Measurements from ENCODE around the gene EXD3.
A peak's percentile ranks its signal among the peaks of the same experiment; 100 is the strongest.
"Not testable (repeated sequence)": the region's sequence is repeated elsewhere in the genome, so short reads cannot be mapped to it uniquely, and the experiment has no call there.

EXD3 gene

GRCh38 chr9:137263506-137263905 lies 159.5 kb downstream of the EXD3 start:
- no peak for DNase-seq (ENCODE audit: low read depth)
- no peak for TF ChIP-seq CTCF (IDR thresholded peaks at IDR 0.05; ENCODE audit: low read length, missing control alignments)
- no peak overlapping the region for H3K4me3 ChIP-seq (replicated peaks; ENCODE audit: low read depth, low read length)

DNA sequence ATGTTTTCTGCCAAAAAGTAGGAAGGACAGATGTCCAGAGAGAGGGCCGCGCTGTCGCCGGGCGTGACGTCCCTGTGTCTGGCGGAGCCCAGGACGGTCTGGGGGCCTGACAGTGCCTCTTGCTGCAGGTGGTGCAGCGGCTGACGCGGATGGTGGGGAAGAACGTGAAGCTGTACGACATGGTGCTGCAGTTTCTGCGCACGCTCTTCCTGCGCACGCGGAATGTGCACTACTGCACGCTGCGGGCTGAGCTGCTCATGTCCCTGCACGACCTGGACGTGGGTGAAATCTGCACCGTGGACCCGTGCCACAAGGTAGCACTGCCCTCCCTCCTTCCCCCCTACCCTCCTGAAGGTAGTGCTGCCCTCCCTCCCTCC lies 160.1 kb downstream of the EXD3 start:
- no peak for DNase-seq (ENCODE audit: low read depth)
- no peak for TF ChIP-seq CTCF (IDR thresholded peaks at IDR 0.05; ENCODE audit: low read length, missing control alignments)
- no peak overlapping the region for H3K4me3 ChIP-seq (replicated peaks; ENCODE audit: low read depth, low read length)

DNA sequence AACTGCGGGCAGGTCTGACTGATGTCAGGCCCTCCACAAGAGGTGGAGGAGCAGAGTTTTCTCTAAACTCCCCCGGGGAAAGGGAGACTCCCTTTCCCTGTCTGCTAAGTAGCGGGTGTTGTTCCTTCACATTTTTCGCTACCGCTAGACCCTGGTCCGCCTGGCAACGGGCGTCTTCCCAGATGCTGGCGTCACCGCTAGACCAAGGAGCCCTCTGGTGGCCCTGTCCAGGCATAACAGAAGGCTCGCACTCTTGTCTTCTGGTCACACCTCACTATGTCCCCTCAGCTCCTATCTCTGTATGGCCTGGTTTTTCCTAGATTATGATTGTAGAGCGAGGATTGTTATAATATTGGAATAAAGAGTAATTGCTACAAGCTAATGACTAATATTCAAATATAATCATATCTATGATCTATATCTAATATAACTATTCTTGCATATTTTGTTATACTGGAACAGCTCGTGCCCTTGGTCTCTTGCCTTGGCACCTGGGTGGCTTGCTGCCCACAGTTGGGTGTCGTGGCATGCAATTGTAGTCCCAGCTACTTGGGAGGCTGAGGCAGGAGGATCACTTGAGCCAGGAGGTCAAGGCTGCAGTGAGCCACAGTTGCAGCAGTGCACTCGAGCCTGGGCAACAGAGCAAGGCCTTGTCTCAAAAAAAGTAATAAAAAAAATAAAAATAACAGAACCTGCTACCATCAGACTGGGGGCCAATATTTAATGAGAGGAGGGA lies 160.6 kb downstream of the EXD3 start:
- not testable (repeated sequence) for H3K4me3 ChIP-seq (replicated peaks; ENCODE audit: low read depth, low read length)
- peak; percentile 38 for TF ChIP-seq CTCF (IDR thresholded peaks at IDR 0.05; ENCODE audit: low read length, missing control alignments)
- peak; percentile 62 for DNase-seq (ENCODE audit: low read depth)

All from fibroblast of pulmonary artery (primary cell).